GM23338 (cell line): ENCODE results near the gene ARHGAP10. TPM values are rescaled to one million over a fixed set of nuclear protein-coding genes. Genes with fewer than 3 reads are reported as not detected.
A peak's percentile ranks its signal among the peaks of the same experiment; 100 is the strongest.

ENCODE experiments used
- ATAC-seq: fragments of 200-7000 bp; cut with Tn5 transposase; 3 replicates; pipeline ENCODE4 v1.9.1; 2020
- DNase-seq: peaks from one replicate; pipeline ENCODE4 v3.0.0-alpha.2; 2015; ENCODE audit warnings: low spot score
- H2AFZ ChIP-seq: fragments of 200-600 bp; sonication (generic); 2 replicates; pipeline ENCODE4 v1.8.0; 2016; ENCODE audit warnings: antibody characterized with exemption, mild to moderate bottlenecking, moderate library complexity
- H3F3A ChIP-seq: fragments of 200-600 bp; sonication (generic); replicated peaks from 2 replicates; pipeline ENCODE4 v1.8.0; 2017; ENCODE audit warnings: antibody characterized with exemption, mixed run types, low read depth
- H3K27ac ChIP-seq: fragments of 200-600 bp; sonication (generic); 2 replicates; pipeline ENCODE4 v1.6.1; 2016; ENCODE audit warnings: low read depth
- H3K27me3 ChIP-seq: fragments of 200-600 bp; sonication (generic); 2 replicates; pipeline ENCODE4 v1.8.0; 2016; ENCODE audit warnings: mild to moderate bottlenecking, mixed run types, moderate library complexity; ENCODE audit not compliant: insufficient read depth
- H3K36me3 ChIP-seq: fragments of 200-600 bp; sonication (generic); 2 replicates; pipeline ENCODE4 v1.8.0; 2016; ENCODE audit warnings: mild to moderate bottlenecking; ENCODE audit not compliant: insufficient read depth
- H3K4me1 ChIP-seq: fragments of 200-600 bp; sonication (generic); 2 replicates; pipeline ENCODE4 v1.8.0; 2016; ENCODE audit warnings: mild to moderate bottlenecking, moderate library complexity; ENCODE audit not compliant: insufficient read depth
- H3K4me2 ChIP-seq: fragments of 200-600 bp; sonication (generic); 2 replicates; pipeline ENCODE4 v1.7.1; 2017; ENCODE audit warnings: mixed run types
- H3K4me3 ChIP-seq: fragments of 200-600 bp; sonication (generic); 2 replicates; pipeline ENCODE4 v1.6.1; 2016; ENCODE audit warnings: mixed run types
- H3K79me2 ChIP-seq: fragments of 200-600 bp; sonication (generic); replicated peaks from 2 replicates; pipeline ENCODE4 v1.8.0; 2017; ENCODE audit warnings: mild to moderate bottlenecking; ENCODE audit not compliant: insufficient read depth
- H3K9me2 ChIP-seq: fragments of 200-600 bp; sonication (generic); 2 replicates; pipeline ENCODE4 v1.8.0; 2017; ENCODE audit not compliant: insufficient read depth
- H4K20me1 ChIP-seq: fragments of 200-600 bp; sonication (generic); replicated peaks from 2 replicates; pipeline ENCODE4 v1.8.0; 2017; ENCODE audit warnings: mild to moderate bottlenecking; ENCODE audit not compliant: insufficient read depth
- H3K27ac Mint-ChIP-seq: 2 replicates; pipeline ENCODE4 v1.8.0; 2020; ENCODE audit warnings: inconsistent platforms, mild to moderate bottlenecking, moderate library complexity, mixed read lengths
- H3K27me3 Mint-ChIP-seq: 3 replicates; pipeline ENCODE4 v1.8.0; 2022; ENCODE audit warnings: low read depth, mild to moderate bottlenecking, moderate library complexity, mixed read lengths, inconsistent platforms; ENCODE audit not compliant: insufficient read depth, poor library complexity
- H3K36me3 Mint-ChIP-seq: 3 replicates; pipeline ENCODE4 v1.8.0; 2021; ENCODE audit warnings: low read depth, mild to moderate bottlenecking, inconsistent platforms, moderate library complexity, mixed read lengths
- H3K4me1 Mint-ChIP-seq: 3 replicates; pipeline ENCODE4 v1.8.0; 2020; ENCODE audit warnings: mild to moderate bottlenecking, inconsistent platforms, mixed read lengths
- H3K4me3 Mint-ChIP-seq: 3 replicates; pipeline ENCODE4 v1.8.0; 2021; ENCODE audit warnings: moderate library complexity, mild to moderate bottlenecking, inconsistent platforms, mixed read lengths
- H3K9me3 Mint-ChIP-seq: 3 replicates; pipeline ENCODE4 v1.8.0; 2020; ENCODE audit warnings: moderate library complexity, mild to moderate bottlenecking, inconsistent platforms, mixed read lengths
- CREB1 ChIP-seq: fragments of 250-450 bp; sonication (Bioruptor Pico); IDR thresholded peaks from 2 replicates; pipeline ENCODE4 v1.5.0; 2020; ENCODE audit warnings: low read depth, mild to moderate bottlenecking, moderate library complexity
- EZH2 ChIP-seq: fragments of 200-600 bp; sonication (generic); IDR thresholded peaks from one replicate; pipeline ENCODE4 v1.8.0; 2017; ENCODE audit warnings: antibody characterized with exemption, mild to moderate bottlenecking, low read depth; ENCODE audit not compliant: unreplicated experiment
- EZH2phosphoT487 ChIP-seq: fragments of 200-600 bp; sonication (generic); IDR thresholded peaks from one replicate; pipeline ENCODE4 v1.8.1; 2018; ENCODE audit warnings: antibody characterized with exemption; ENCODE audit not compliant: unreplicated experiment
- JUNB ChIP-seq: IDR thresholded peaks from one replicate; pipeline ENCODE4 v1.6.1; 2016; ENCODE audit warnings: antibody characterized with exemption; ENCODE audit not compliant: unreplicated experiment
- NANOG ChIP-seq: IDR thresholded peaks from 2 replicates; pipeline ENCODE4 v1.6.1; 2016; ENCODE audit warnings: antibody characterized with exemption, borderline replicate concordance
- POLR2AphosphoS5 ChIP-seq: IDR thresholded peaks from 2 replicates; pipeline ENCODE4 v1.6.1; 2016; ENCODE audit warnings: antibody characterized with exemption, low read depth
- ZNF114 ChIP-seq: fragments of 250-450 bp; sonication (Bioruptor Pico); IDR thresholded peaks from 2 replicates; pipeline ENCODE4 v1.5.0; 2020; ENCODE audit warnings: mild to moderate bottlenecking, moderate library complexity
- ZNF331 ChIP-seq: fragments of 250-450 bp; sonication (Bioruptor Pico); IDR thresholded peaks from 2 replicates; pipeline ENCODE4 v1.5.0; 2020; ENCODE audit warnings: low read depth, mild to moderate bottlenecking, moderate library complexity
- polyA plus RNA-seq: library from polyadenylated mRNA; unstranded; fragments of >200 nt; fragmentation: Nextera tagmentation; extraction: Ambion mirVana; gene quantifications from 2 replicates; pipeline ENCODE4 v1.2.1, GENCODE V29; 2016
- total RNA-seq: library from RNA; depleted of rRNA; stranded (reverse); fragments of >200 nt; shearing (Covaris generic); gene quantifications from 2 replicates; pipeline ENCODE4 v1.2.3, GENCODE V29; 2014
- TF ChIP-seq, protein P1 (sequence below): IDR thresholded peaks from one replicate; pipeline ENCODE4 v1.6.1; 2018; ENCODE audit warnings: antibody characterized with exemption; ENCODE audit not compliant: unreplicated experiment
- TF ChIP-seq, protein P2 (sequence below), 2 experiments: fragments of 200-600 bp in 1 of 2; sonication (generic) in 1 of 2; conservative IDR thresholded peaks; 2 replicates each; pipeline versions ENCODE4 v1.5.1 to v1.6.1; 2016 to 2017; ENCODE audit warnings: antibody characterized with exemption in 2 of 2, low read depth in 2 of 2, mild to moderate bottlenecking in 2 of 2, moderate library complexity in 1 of 2
- TF ChIP-seq, protein P3 (sequence below): fragments of 250-450 bp; sonication (Bioruptor Pico); IDR thresholded peaks from 2 replicates; pipeline ENCODE4 v1.5.0; 2020; ENCODE audit warnings: mild to moderate bottlenecking, moderate library complexity
- TF ChIP-seq, protein P4 (sequence below): IDR thresholded peaks from 2 replicates; pipeline ENCODE4 v1.6.1; 2016; ENCODE audit warnings: antibody characterized with exemption

ARHGAP10 gene
- total and polyA plus RNA-seq, 2 experiments from 2014 or later = 5.1 to 6.3 TPM

DNA sequence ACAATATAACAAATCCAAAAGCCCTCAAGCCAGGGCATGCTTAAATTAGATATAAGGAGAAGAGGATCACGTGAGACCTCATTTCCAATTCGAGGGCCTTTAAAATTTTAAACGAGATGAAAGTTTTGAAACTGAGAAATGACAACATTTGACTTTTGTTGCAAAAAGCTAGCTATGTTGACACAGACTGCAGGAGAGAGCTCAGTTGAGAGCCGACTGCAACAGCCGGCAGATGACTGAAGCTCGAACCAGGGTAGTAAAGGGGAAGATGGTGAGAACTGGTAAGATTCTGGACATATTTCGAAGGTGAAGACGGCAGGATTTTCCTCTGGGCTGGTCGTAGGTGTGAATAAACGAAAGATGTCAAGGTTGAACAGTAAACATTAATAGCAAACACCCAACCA is 48.7 kb upstream of the ARHGAP10 start:
- Histone ChIP-seq H3K4me3 (peak overlapping the region; percentile 81), H3K9me2 (peaks cover 5% of the 10 kb centered on the region; the same call in 1 of the 2 replicates), H2AFZ (peak overlapping the region; percentile 99), H4K20me1 (no peaks in the 10 kb centered on the region), H3K79me2 (peaks cover 32% of the 10 kb centered on the region), H3F3A (no peaks in the 10 kb centered on the region), H3K36me3 (no peaks in the 10 kb centered on the region), H3K4me1 (peaks cover 22% of the 10 kb centered on the region), H3K27me3 (no peaks in the 10 kb centered on the region), H3K27ac (no peak overlapping the region), H3K4me2 (peak overlapping the region; percentile 93)
- peak; percentile 13 for ATAC-seq
- Mint-ChIP-seq H3K4me1 (peaks cover 14% of the 10 kb centered on the region), H3K27me3 (peaks cover 8% of the 10 kb centered on the region), H3K4me3 (peak overlapping the region; percentile 82), H3K27ac (peak overlapping the region; percentile 19), H3K36me3 (peaks cover 6% of the 10 kb centered on the region), H3K9me3 (no peaks in the 10 kb centered on the region)
- TF ChIP-seq, protein P1, sequence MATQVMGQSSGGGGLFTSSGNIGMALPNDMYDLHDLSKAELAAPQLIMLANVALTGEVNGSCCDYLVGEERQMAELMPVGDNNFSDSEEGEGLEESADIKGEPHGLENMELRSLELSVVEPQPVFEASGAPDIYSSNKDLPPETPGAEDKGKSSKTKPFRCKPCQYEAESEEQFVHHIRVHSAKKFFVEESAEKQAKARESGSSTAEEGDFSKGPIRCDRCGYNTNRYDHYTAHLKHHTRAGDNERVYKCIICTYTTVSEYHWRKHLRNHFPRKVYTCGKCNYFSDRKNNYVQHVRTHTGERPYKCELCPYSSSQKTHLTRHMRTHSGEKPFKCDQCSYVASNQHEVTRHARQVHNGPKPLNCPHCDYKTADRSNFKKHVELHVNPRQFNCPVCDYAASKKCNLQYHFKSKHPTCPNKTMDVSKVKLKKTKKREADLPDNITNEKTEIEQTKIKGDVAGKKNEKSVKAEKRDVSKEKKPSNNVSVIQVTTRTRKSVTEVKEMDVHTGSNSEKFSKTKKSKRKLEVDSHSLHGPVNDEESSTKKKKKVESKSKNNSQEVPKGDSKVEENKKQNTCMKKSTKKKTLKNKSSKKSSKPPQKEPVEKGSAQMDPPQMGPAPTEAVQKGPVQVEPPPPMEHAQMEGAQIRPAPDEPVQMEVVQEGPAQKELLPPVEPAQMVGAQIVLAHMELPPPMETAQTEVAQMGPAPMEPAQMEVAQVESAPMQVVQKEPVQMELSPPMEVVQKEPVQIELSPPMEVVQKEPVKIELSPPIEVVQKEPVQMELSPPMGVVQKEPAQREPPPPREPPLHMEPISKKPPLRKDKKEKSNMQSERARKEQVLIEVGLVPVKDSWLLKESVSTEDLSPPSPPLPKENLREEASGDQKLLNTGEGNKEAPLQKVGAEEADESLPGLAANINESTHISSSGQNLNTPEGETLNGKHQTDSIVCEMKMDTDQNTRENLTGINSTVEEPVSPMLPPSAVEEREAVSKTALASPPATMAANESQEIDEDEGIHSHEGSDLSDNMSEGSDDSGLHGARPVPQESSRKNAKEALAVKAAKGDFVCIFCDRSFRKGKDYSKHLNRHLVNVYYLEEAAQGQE = no peak
- TF ChIP-seq CREB1 (no peak), EZH2 (no peak), NANOG (no peak), EZH2phosphoT487 (no peak), JUNB (no peak), POLR2AphosphoS5 (no peak), ZNF114 (CRISPR knock-in tag) (no peak), ZNF331 (no peak)
- TF ChIP-seq, protein P2, sequence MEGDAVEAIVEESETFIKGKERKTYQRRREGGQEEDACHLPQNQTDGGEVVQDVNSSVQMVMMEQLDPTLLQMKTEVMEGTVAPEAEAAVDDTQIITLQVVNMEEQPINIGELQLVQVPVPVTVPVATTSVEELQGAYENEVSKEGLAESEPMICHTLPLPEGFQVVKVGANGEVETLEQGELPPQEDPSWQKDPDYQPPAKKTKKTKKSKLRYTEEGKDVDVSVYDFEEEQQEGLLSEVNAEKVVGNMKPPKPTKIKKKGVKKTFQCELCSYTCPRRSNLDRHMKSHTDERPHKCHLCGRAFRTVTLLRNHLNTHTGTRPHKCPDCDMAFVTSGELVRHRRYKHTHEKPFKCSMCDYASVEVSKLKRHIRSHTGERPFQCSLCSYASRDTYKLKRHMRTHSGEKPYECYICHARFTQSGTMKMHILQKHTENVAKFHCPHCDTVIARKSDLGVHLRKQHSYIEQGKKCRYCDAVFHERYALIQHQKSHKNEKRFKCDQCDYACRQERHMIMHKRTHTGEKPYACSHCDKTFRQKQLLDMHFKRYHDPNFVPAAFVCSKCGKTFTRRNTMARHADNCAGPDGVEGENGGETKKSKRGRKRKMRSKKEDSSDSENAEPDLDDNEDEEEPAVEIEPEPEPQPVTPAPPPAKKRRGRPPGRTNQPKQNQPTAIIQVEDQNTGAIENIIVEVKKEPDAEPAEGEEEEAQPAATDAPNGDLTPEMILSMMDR (conservative IDR thresholded peaks at IDR 0.05; ENCODE audit: low read depth in 2 of 2) = no peak
- TF ChIP-seq, protein P3, sequence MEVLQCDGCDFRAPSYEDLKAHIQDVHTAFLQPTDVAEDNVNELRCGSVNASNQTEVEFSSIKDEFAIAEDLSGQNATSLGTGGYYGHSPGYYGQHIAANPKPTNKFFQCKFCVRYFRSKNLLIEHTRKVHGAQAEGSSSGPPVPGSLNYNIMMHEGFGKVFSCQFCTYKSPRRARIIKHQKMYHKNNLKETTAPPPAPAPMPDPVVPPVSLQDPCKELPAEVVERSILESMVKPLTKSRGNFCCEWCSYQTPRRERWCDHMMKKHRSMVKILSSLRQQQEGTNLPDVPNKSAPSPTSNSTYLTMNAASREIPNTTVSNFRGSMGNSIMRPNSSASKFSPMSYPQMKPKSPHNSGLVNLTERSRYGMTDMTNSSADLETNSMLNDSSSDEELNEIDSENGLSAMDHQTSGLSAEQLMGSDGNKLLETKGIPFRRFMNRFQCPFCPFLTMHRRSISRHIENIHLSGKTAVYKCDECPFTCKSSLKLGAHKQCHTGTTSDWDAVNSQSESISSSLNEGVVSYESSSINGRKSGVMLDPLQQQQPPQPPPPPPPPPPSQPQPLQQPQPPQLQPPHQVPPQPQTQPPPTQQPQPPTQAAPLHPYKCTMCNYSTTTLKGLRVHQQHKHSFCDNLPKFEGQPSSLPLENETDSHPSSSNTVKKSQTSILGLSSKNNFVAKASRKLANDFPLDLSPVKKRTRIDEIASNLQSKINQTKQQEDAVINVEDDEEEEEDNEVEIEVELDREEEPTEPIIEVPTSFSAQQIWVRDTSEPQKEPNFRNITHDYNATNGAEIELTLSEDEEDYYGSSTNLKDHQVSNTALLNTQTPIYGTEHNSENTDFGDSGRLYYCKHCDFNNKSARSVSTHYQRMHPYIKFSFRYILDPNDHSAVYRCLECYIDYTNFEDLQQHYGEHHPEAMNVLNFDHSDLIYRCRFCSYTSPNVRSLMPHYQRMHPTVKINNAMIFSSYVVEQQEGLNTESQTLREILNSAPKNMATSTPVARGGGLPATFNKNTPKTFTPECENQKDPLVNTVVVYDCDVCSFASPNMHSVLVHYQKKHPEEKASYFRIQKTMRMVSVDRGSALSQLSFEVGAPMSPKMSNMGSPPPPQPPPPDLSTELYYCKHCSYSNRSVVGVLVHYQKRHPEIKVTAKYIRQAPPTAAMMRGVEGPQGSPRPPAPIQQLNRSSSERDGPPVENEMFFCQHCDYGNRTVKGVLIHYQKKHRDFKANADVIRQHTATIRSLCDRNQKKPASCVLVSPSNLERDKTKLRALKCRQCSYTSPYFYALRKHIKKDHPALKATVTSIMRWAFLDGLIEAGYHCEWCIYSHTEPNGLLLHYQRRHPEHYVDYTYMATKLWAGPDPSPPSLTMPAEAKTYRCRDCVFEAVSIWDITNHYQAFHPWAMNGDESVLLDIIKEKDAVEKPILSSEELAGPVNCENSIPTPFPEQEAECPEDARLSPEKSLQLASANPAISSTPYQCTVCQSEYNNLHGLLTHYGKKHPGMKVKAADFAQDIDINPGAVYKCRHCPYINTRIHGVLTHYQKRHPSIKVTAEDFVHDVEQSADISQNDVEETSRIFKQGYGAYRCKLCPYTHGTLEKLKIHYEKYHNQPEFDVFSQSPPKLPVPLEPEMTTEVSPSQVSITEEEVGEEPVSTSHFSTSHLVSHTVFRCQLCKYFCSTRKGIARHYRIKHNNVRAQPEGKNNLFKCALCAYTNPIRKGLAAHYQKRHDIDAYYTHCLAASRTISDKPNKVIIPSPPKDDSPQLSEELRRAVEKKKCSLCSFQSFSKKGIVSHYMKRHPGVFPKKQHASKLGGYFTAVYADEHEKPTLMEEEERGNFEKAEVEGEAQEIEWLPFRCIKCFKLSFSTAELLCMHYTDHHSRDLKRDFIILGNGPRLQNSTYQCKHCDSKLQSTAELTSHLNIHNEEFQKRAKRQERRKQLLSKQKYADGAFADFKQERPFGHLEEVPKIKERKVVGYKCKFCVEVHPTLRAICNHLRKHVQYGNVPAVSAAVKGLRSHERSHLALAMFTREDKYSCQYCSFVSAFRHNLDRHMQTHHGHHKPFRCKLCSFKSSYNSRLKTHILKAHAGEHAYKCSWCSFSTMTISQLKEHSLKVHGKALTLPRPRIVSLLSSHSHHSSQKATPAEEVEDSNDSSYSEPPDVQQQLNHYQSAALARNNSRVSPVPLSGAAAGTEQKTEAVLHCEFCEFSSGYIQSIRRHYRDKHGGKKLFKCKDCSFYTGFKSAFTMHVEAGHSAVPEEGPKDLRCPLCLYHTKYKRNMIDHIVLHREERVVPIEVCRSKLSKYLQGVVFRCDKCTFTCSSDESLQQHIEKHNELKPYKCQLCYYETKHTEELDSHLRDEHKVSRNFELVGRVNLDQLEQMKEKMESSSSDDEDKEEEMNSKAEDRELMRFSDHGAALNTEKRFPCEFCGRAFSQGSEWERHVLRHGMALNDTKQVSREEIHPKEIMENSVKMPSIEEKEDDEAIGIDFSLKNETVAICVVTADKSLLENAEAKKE = no peak
- TF ChIP-seq, protein P4, sequence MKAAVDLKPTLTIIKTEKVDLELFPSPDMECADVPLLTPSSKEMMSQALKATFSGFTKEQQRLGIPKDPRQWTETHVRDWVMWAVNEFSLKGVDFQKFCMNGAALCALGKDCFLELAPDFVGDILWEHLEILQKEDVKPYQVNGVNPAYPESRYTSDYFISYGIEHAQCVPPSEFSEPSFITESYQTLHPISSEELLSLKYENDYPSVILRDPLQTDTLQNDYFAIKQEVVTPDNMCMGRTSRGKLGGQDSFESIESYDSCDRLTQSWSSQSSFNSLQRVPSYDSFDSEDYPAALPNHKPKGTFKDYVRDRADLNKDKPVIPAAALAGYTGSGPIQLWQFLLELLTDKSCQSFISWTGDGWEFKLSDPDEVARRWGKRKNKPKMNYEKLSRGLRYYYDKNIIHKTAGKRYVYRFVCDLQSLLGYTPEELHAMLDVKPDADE = no peak
- DNase-seq = peak; percentile 11
